Uterus (tissue), 4 donors: ENCODE data around the gene FN3KRP. TPM values are rescaled to one million over a fixed set of nuclear protein-coding genes. Genes with fewer than 3 reads are reported as not detected.
A peak's percentile ranks its signal among the peaks of the same experiment; 100 is the strongest.

ENCODE experiments used
- DNase-seq, 2 donors: peaks; one replicate each; pipeline ENCODE4 v3.0.0-alpha.2; 2019 to 2020
- H3K27ac ChIP-seq, 2 donors: fragments of 200-600 bp; sonication (generic); 1 replicate in 1 of 2; 2 replicates in 1 of 2; pipeline ENCODE4 v1.5.1; 2016 to 2018
- H3K27me3 ChIP-seq, 2 donors: fragments of 200-600 bp; sonication (generic); one replicate each; pipeline ENCODE4 v1.5.1; 2018 to 2019; ENCODE audit warnings: control low read depth in 1 of 2
- H3K36me3 ChIP-seq, 2 donors: fragments of 200-600 bp; sonication (generic); one replicate each; pipeline ENCODE4 v1.5.1; 2019; ENCODE audit warnings: control low read depth in 1 of 2
- H3K4me1 ChIP-seq, 2 donors: fragments of 200-600 bp; sonication (generic); one replicate each; pipeline ENCODE4 v1.5.1; 2018 to 2019; ENCODE audit warnings: control low read depth in 1 of 2
- H3K4me3 ChIP-seq, 2 donors: fragments of 200-600 bp; sonication (generic); 1 replicate in 1 of 2; 2 replicates in 1 of 2; pipeline ENCODE4 v1.5.1; 2018 to 2019; ENCODE audit warnings: mild to moderate bottlenecking in 1 of 2
- H3K9me3 ChIP-seq, 2 donors: fragments of 200-600 bp; sonication (generic); one replicate each; pipeline ENCODE4 v1.5.1; 2019; ENCODE audit warnings: control low read depth in 1 of 2
- POLR2A ChIP-seq, 2 donors: fragments of 450-650 bp; IDR thresholded peaks; one replicate each; pipeline ENCODE4 v1.6.1; 2016; ENCODE audit warnings: antibody characterized with exemption in 2 of 2, mild to moderate bottlenecking in 1 of 2, moderate library complexity in 1 of 2
- intact Hi-C: fragments of 100-400 bp; cut with DNase I; formaldehyde crosslinking; loops from one replicate; pipeline ENCODE4 v1.15.1; 2023; ENCODE audit warnings: low total_unique reads
- total RNA-seq, 4 donors: library from RNA; depleted of rRNA in 3 of 4; stranded (reverse); fragments of >200 nt in 3 of 4; gene quantifications; one replicate each; pipeline versions ENCODE4 v1.1.0 to v1.2.4, GENCODE V29; 2014 to 2023
- TF ChIP-seq, protein P1 (sequence below), 4 experiments: fragments of 200-600 bp in 2 of 4; fragments of 450-650 bp in 2 of 4; sonication (generic) in 2 of 4; IDR thresholded peaks; one replicate each; pipeline ENCODE4 v1.5.1; 2016 to 2019; ENCODE audit warnings: antibody characterized with exemption in 4 of 4, mild to moderate bottlenecking in 2 of 4, moderate library complexity in 1 of 4
- donor health status: DM: yes; HTN: yes; CAD: no.

Gene FN3KRP
- total RNA-seq, 4 donors from 2014 or later, result 1.2 to 97.6 (median 32.7) TPM

DNA sequence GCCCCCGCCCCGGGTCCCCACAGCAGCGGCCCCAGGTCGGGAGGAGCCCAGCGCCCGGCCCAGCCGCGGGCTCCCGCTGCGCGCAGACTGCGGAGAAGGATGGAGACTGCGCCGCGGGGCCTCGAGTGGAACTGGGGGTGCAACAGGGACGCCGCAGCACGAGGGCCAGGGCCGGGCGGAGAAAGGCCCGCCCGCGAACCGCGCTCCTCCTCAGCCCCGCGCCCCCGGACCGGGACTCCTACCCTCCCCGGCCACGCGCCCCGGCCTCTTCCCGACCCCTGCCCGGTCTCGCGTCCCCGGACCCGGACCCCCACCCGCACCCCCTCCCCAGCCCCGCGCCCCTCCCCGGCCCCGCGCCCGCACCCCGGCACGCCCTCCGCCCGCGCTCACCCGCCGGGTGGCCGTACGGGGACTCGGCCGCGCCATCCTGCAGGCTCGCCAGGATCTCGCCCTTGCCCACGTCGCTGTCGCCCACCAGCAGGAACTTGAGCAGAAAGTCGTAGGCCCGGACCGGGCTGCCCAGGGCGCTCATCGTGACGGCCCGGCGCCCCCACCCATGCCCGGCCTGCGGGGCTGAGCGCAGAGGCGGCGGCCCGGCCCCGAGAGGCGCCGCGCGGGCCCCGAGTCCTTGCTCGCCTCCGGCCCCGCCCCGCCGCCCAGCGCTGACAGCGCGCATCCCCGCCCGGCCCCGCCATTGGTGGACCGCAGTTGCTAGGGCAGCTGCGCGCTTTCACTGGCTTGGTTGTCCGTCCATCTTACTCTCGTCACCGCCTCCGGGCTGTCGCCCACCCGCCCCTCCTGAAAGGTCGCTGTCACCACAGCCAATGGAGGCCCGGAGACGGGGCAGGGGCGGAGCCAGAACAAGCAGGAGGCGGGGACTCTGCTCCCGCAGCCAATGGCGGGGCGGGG is 18.2 kb upstream of the FN3KRP start, which contains the start of gene RAB40B:
Gene RAB40B, minus strand, starts transcription at position 634 of the 909 bp plus-strand sequence. Its CDS starts 102 bp downstream, at position 532.
- peak within 1 kb of the TSS; percentile 52 to 73 for H3K27ac ChIP-seq
- intact Hi-C loops, result no loop called here

DNA sequence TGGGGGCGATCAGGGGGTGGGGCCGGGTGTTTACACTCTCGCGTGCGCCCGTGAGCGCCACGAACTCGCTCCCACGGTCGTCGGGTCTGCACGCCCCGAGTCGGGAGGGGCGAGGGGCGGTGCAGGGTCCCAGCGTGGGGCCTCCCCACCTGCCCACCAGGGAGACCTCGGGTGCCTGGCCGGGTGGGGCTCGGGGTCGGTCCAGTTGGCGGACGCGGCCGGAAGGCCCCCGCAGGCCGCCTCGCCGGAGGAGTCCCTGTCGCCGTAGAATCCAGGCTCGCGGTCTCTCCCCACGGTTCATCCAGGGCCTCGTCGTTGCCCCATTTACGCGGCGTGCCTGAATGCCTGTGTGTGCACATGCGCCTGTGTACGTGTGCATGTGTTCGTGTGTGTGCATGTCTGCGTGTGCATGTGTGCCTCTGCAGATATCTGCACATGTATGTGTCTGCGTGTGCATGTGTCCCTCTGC is 17.5 kb upstream of the FN3KRP start:
- intact Hi-C loops, result no loop called here
- peak overlapping the region; percentile 50 to 52 for H3K27ac ChIP-seq

More for the DNA sequence above, 18.2 kb upstream of the FN3KRP start, which contains the start of gene RAB40B:
- H3K27me3 ChIP-seq, result no peaks in the 10 kb centered on the region
- H3K9me3 ChIP-seq, result no peaks in the 10 kb centered on the region
- DNase-seq, result peak; percentile 99
- H3K4me1 ChIP-seq, result peaks cover 0 to 16% of the 10 kb centered on the region in 2 donors
- TF ChIP-seq POLR2A (IDR thresholded peaks at IDR 0.05), result peak; percentile 30 to 44
- TF ChIP-seq, protein P1, sequence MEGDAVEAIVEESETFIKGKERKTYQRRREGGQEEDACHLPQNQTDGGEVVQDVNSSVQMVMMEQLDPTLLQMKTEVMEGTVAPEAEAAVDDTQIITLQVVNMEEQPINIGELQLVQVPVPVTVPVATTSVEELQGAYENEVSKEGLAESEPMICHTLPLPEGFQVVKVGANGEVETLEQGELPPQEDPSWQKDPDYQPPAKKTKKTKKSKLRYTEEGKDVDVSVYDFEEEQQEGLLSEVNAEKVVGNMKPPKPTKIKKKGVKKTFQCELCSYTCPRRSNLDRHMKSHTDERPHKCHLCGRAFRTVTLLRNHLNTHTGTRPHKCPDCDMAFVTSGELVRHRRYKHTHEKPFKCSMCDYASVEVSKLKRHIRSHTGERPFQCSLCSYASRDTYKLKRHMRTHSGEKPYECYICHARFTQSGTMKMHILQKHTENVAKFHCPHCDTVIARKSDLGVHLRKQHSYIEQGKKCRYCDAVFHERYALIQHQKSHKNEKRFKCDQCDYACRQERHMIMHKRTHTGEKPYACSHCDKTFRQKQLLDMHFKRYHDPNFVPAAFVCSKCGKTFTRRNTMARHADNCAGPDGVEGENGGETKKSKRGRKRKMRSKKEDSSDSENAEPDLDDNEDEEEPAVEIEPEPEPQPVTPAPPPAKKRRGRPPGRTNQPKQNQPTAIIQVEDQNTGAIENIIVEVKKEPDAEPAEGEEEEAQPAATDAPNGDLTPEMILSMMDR (IDR thresholded peaks at IDR 0.05), result peak in 1 of 4 experiments; percentile 5
- peak within 1 kb of the TSS; percentile 53 to 91 for H3K4me3 ChIP-seq
- no peaks in the 10 kb centered on the region for H3K36me3 ChIP-seq

DNA sequence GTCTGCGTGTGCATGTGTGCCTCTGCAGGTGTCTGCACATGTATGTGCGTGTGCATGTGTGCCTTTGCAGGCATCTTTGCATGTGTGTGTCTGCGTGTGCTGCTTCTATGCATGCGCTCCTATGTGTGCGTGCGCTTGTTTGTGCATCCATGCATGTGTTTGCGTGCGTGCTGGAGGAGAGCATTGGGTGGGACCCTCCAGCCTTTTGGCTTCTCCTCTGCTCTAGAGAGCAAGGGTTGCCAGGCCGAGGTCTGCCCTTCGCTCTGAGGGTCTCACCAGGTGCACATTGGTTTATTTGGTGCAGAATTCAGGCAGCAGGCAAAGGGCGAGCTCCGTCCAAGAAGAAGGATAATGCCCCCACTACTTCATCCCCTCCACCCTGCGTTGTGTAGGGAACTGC is 17.0 kb upstream of the FN3KRP start:
- H3K27ac ChIP-seq, result no peak overlapping the region
- peaks cover 0 to 16% of the 10 kb centered on the region in 2 donors for H3K4me1 ChIP-seq
- intact Hi-C loops, result no loop called here
- H3K4me3 ChIP-seq, result peak overlapping the region in 1 of 2 donors; percentile 53
- DNase-seq, result no peak
- H3K9me3 ChIP-seq, result no peaks in the 10 kb centered on the region
- TF ChIP-seq, protein P1 (IDR thresholded peaks at IDR 0.05), result no peak
- no peak for TF ChIP-seq POLR2A (IDR thresholded peaks at IDR 0.05)
- H3K36me3 ChIP-seq, result no peaks in the 10 kb centered on the region
- H3K27me3 ChIP-seq, result no peaks in the 10 kb centered on the region

More for the DNA sequence above, 17.5 kb upstream of the FN3KRP start:
- TF ChIP-seq, protein P1 (IDR thresholded peaks at IDR 0.05), result no peak
- TF ChIP-seq POLR2A (IDR thresholded peaks at IDR 0.05), result peak in 1 of 2 donors; percentile 10
- H3K4me3 ChIP-seq, result peak overlapping the region; percentile 53 to 54
- H3K9me3 ChIP-seq, result no peaks in the 10 kb centered on the region
- H3K27me3 ChIP-seq, result no peaks in the 10 kb centered on the region
- no peaks in the 10 kb centered on the region for H3K36me3 ChIP-seq
- peaks cover 0 to 16% of the 10 kb centered on the region in 2 donors for H3K4me1 ChIP-seq
- DNase-seq, result no peak

DNA sequence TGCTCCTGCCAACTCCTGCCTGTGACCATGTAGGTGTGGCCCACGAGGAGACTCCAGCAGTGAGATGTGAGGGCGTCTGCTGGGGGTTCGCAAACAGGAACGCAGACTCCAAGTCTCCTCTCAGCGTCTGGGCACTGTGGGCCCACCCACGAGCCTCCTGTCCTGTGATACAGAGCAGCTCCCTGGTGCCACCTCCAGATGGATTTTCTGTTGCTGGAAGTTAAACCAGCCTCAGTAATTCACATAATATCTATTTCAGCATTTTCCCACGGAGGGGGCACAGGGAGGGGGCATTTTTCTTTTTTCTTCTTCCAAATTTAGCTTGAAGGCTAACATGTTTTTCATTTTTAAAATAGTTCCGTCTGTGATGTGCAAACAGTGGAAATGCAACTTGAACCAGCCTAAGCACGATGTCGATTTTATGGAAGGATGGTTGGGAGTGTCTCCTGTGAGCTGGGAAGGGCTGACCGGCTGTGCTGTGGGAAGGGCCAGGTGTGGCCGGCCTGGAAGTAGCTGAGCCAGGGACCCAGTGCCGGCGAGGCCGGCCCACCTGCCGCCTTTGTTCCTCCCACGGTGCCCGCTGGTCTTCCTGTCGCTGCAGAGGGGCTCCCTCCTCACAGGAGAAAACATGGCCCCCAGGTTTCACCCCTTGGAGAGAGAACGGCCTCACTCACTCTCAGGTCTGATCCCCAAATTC is 14.1 kb upstream of the FN3KRP start:
- H3K4me1 ChIP-seq, result peaks cover 0 to 9% of the 10 kb centered on the region in 2 donors
- H3K36me3 ChIP-seq, result no peaks in the 10 kb centered on the region
- H3K9me3 ChIP-seq, result no peaks in the 10 kb centered on the region
- TF ChIP-seq, protein P1 (IDR thresholded peaks at IDR 0.05), result no peak
- no peak for TF ChIP-seq POLR2A (IDR thresholded peaks at IDR 0.05)
- DNase-seq, result no peak
- H3K4me3 ChIP-seq, result no peak overlapping the region
- intact Hi-C loops, result no loop called here
- no peak overlapping the region for H3K27ac ChIP-seq
- no peaks in the 10 kb centered on the region for H3K27me3 ChIP-seq
